GM12878 (cell line): ENCODE data around the gene GPR155. TPM values are rescaled to one million over a fixed set of nuclear protein-coding genes. Genes with fewer than 3 reads are reported as not detected.

Experiments used
- ATAC-seq: fragments of 200-7000 bp; cut with Tn5 transposase; 3 replicates; pipeline ENCODE4 v1.9.1; 2020; ENCODE audit warnings: mild to moderate bottlenecking, moderate library complexity
- BruUV-seq: library from RNA; stranded (reverse); fragments of 400-500 nt; replicated peaks from 2 replicates; lab custom pipeline; 2021; lab: Mats Ljungman, UMichigan
- CTCF ChIA-PET: fragments of 300-600 bp; sonication (Branson Sonifier 250); formaldehyde crosslinking; extraction: SDS; loops from one replicate; lab custom pipeline; 2021; ENCODE audit warnings: inconsistent platforms; lab: Yijun Ruan, JAX
- POLR2A ChIA-PET: fragments of 350-600 bp; formaldehyde crosslinking; extraction: SDS; loops from one replicate; lab custom pipeline; 2021; ENCODE audit warnings: inconsistent platforms; lab: Charles Lee
- RAD21 ChIA-PET: fragments of 300-600 bp; sonication (Branson Sonifier 250); formaldehyde crosslinking; loops from one replicate; lab custom pipeline; 2023; ENCODE audit warnings: antibody characterized with exemption; ENCODE audit not compliant: unreplicated experiment; lab: Charles Lee
- SMC1A ChIA-PET: fragments of 300-600 bp; sonication (Branson Sonifier 250); formaldehyde crosslinking; loops from one replicate; lab custom pipeline; 2023; ENCODE audit not compliant: unreplicated experiment, uncharacterized antibody; lab: Charles Lee
- DNase-seq: peaks from one replicate; pipeline ENCODE4 v3.0.0-alpha.2; 2011; ENCODE audit warnings: low read depth, low spot score
- FAIRE-seq: peaks from 3 replicates; lab custom pipeline; 2011; peaks lifted over from hg19 to GRCh38; lab: Jason Lieb, UNC
- H2AFZ ChIP-seq: 2 replicates; pipeline ENCODE4 v1.6.0; 2011; ENCODE audit warnings: low read depth, low read length, control low read depth; ENCODE audit not compliant: control insufficient read depth
- H3K27ac ChIP-seq: 2 replicates; pipeline ENCODE4 v1.5.1; 2011; ENCODE audit warnings: control low read depth; ENCODE audit not compliant: control insufficient read depth, insufficient read depth
- H3K27me3 ChIP-seq, 2 experiments: replicated peaks in 1 of 2; 2 replicates each; pipeline versions ENCODE4 v1.6.0 to v1.6.1; 2011; ENCODE audit warnings: low read length in 1 of 2; ENCODE audit not compliant: control insufficient read depth in 2 of 2, insufficient read depth in 2 of 2
- H3K36me3 ChIP-seq, 2 experiments: 2 replicates each; pipeline ENCODE4 v1.5.1; 2011; ENCODE audit warnings: low read length in 1 of 2; ENCODE audit not compliant: control insufficient read depth in 2 of 2, insufficient read depth in 2 of 2
- H3K4me1 ChIP-seq: 2 replicates; pipeline ENCODE4 v1.6.1; 2011; ENCODE audit warnings: mild to moderate bottlenecking, low read length, moderate library complexity, mixed read lengths; ENCODE audit not compliant: control insufficient read depth, insufficient read depth
- H3K4me2 ChIP-seq: 2 replicates; pipeline ENCODE4 v1.6.0; 2011; ENCODE audit warnings: control low read depth; ENCODE audit not compliant: control insufficient read depth, insufficient read depth
- H3K4me3 ChIP-seq: fragments of 200-600 bp; sonication (generic); 2 replicates; pipeline ENCODE4 v1.5.1; 2016
- H3K79me2 ChIP-seq: 2 replicates; pipeline ENCODE4 v1.6.0; 2011; ENCODE audit warnings: low read length; ENCODE audit not compliant: control insufficient read depth, insufficient read depth
- H3K9ac ChIP-seq: 2 replicates; pipeline ENCODE4 v1.8.0; 2011; ENCODE audit warnings: low read length, control low read depth, mixed read lengths; ENCODE audit not compliant: control insufficient read depth, insufficient read depth
- H3K9me3 ChIP-seq: replicated peaks from 3 replicates; pipeline ENCODE4 v1.5.1; 2011; ENCODE audit warnings: mild to moderate bottlenecking, low read length; ENCODE audit not compliant: control insufficient read depth, insufficient read depth
- H4K20me1 ChIP-seq: 2 replicates; pipeline ENCODE4 v1.6.0; 2011; ENCODE audit not compliant: control insufficient read depth, insufficient read depth
- CEBPZ ChIP-seq: fragments of 150-350 bp; IDR thresholded peaks from 2 replicates; pipeline ENCODE4 v1.6.1; 2016; ENCODE audit warnings: low read depth, low read length
- CHD2 ChIP-seq: IDR thresholded peaks from 2 replicates; pipeline ENCODE4 v1.6.1; 2011; ENCODE audit warnings: low read depth, low read length, improper control_type of control experiment, borderline replicate concordance
- E2F8 ChIP-seq: fragments of 450-650 bp; IDR thresholded peaks from 2 replicates; pipeline ENCODE4 v1.6.1; 2018; ENCODE audit warnings: mild to moderate bottlenecking, low read depth, moderate library complexity; ENCODE audit not compliant: partially characterized antibody
- ESRRA ChIP-seq: IDR thresholded peaks from 2 replicates; pipeline ENCODE4 v1.6.1; 2012; ENCODE audit warnings: mild to moderate bottlenecking, low read length, improper control_type of control experiment
- FOXM1 ChIP-seq: IDR thresholded peaks from 2 replicates; pipeline ENCODE4 v1.6.1; 2012; ENCODE audit warnings: low read depth, mild to moderate bottlenecking, inconsistent platforms, low read length, moderate library complexity
- HDGF ChIP-seq: fragments of 450-650 bp; IDR thresholded peaks from 2 replicates; pipeline ENCODE4 v1.6.1; 2016; ENCODE audit warnings: antibody characterized with exemption
- IKZF1 ChIP-seq: fragments of 450-650 bp; conservative IDR thresholded peaks from 2 replicates; pipeline ENCODE4 v1.6.1; 2017; ENCODE audit warnings: antibody characterized with exemption, mild to moderate bottlenecking
- KDM1A ChIP-seq: fragments of 200-600 bp; sonication (generic); IDR thresholded peaks from 2 replicates; pipeline ENCODE4 v1.6.1; 2016; ENCODE audit warnings: borderline replicate concordance
- PML ChIP-seq: IDR thresholded peaks from 2 replicates; pipeline ENCODE4 v1.6.1; 2012; ENCODE audit warnings: low read length, inconsistent platforms
- RAD51 ChIP-seq: fragments of 450-650 bp; IDR thresholded peaks from 2 replicates; pipeline ENCODE4 v1.6.1; 2016; ENCODE audit warnings: moderate library complexity, mild to moderate bottlenecking, inconsistent platforms
- RBBP5 ChIP-seq: fragments of 200-600 bp; sonication (generic); conservative IDR thresholded peaks from 2 replicates; pipeline ENCODE4 v1.6.1; 2016
- SMAD1 ChIP-seq: fragments of 450-650 bp; IDR thresholded peaks from 2 replicates; pipeline ENCODE4 v1.6.1; 2018; ENCODE audit warnings: mild to moderate bottlenecking, low read depth; ENCODE audit not compliant: partially characterized antibody
- SMC3 ChIP-seq: IDR thresholded peaks from 2 replicates; pipeline ENCODE4 v1.6.1; 2011; ENCODE audit warnings: low read length, improper control_type of control experiment, borderline replicate concordance
- SREBF2 ChIP-seq: IDR thresholded peaks from 2 replicates; pipeline ENCODE4 v1.6.1; 2012; ENCODE audit warnings: mild to moderate bottlenecking, low read length
- ZNF217 ChIP-seq: fragments of 450-650 bp; IDR thresholded peaks from 2 replicates; pipeline ENCODE4 v1.6.1; 2017; ENCODE audit warnings: antibody characterized with exemption, mild to moderate bottlenecking
- in situ Hi-C: fragments of 300-500 bp; cut with MboI; formaldehyde crosslinking; loops from 9 replicates; pipeline ENCODE4 v1.14.3; 2018; ENCODE audit warnings: mixed read lengths
- intact Hi-C: fragments of 100-400 bp; cut with micrococcal nuclease; formaldehyde crosslinking; loops from one replicate; pipeline ENCODE4 v1.14.2; 2022; ENCODE audit not compliant: unreplicated experiment
- polyA plus RNA-seq, 11 experiments: library from polyadenylated mRNA; depleted of rRNA in 4 of 11; unstranded in 6 of 11; stranded (reverse) in 5 of 11; fragments of >200 nt; fragmentation: Nextera tagmentation in 4 of 11; fragmentation: Illumina TruSeq in 1 of 11; extraction: Ambion mirVana in 4 of 11; extraction: Trizol in 1 of 11; gene quantifications; 1 replicate in 1 of 11; 2 replicates in 10 of 11; pipeline versions ENCODE4 v1.2.1 to v1.2.3, GENCODE V29; 2011 to 2016; ENCODE audit warnings: inconsistent platforms in 2 of 11, missing spikeins in 2 of 11, low read depth in 1 of 11
- total RNA-seq, 4 experiments: library from RNA; depleted of rRNA in 3 of 4; stranded (reverse); fragments of >200 nt in 3 of 4; fragmentation: Illumina TruSeq in 1 of 4; extraction: Trizol in 1 of 4; gene quantifications; 2 replicates each; pipeline versions ENCODE4 v1.2.1 to v1.2.3, GENCODE V29; 2013 to 2021

GPR155 gene
- total and polyA plus RNA-seq, 10 of the 15 experiments (the other 5 are each of a cell fraction or from before 2014, with no cell fraction given) = 0.53 to 3.0 (median 1.5) TPM

- Histone ChIP-seq H3K36me3 (no peaks in the 10 kb centered on the region), H3K27ac (no peak overlapping the region), H4K20me1 (no peaks in the 10 kb centered on the region), H3K79me2 (no peaks in the 10 kb centered on the region), H3K4me2 (no peak overlapping the region), H3K4me1 (no peaks in the 10 kb centered on the region), H3K4me3 (no peak overlapping the region), H2AFZ (no peak overlapping the region), H3K9ac (no peak overlapping the region)
- DNase-seq (no peak), FAIRE-seq (no peak)
- ChIA-PET POLR2A (no interaction called here), CTCF (interaction anchor here (0.5 to 0.7 kb wide), 2 partner anchors 429 to 762 kb away, joined by 3 read pairs; no protein-coding TSS in a partner anchor)
- no TSS peak for BruUV-seq
- in situ Hi-C loops = no loop called here
- no peak for TF ChIP-seq SMC3
- TF ChIP-seq RBBP5 = no peak
- no peak for TF ChIP-seq PML
- no peak for TF ChIP-seq KDM1A
- TF ChIP-seq SREBF2 = no peak
- TF ChIP-seq CEBPZ = no peak
- no peak for TF ChIP-seq FOXM1
- no peak for TF ChIP-seq ESRRA
- TF ChIP-seq ZNF217 = no peak
- no peak for TF ChIP-seq E2F8
- TF ChIP-seq HDGF = no peak
- TF ChIP-seq SMAD1 = no peak
- TF ChIP-seq RAD51 = no peak
- no peak for TF ChIP-seq CHD2
- TF ChIP-seq IKZF1 = no peak
- TF ChIP-seq, all 136 proteins: peak for 0
- Histone ChIP-seq H3K9me3 (no peaks in the 10 kb centered on the region), H3K27me3 (no peaks in the 10 kb centered on the region)
- intact Hi-C loops = no loop called here
- ChIA-PET RAD21 (no interaction called here), SMC1A (no interaction called here)
- no peak for ATAC-seq
Measured at GRCh38 chr2:174436351-174436750, 50.5 kb downstream of the GPR155 start.
